A673 (cell line): Measurements from ENCODE around the gene LAD1. TPM values are rescaled to one million over a fixed set of nuclear protein-coding genes. Genes with fewer than 3 reads are reported as not detected.

Source experiments
- BruUV-seq: library from RNA; stranded (reverse); fragments of 400-500 nt; replicated peaks from 2 replicates; lab custom pipeline; 2021; lab: Mats Ljungman, UMichigan
- CTCF ChIA-PET: fragments of 300-600 bp; sonication (Branson Sonifier 250); formaldehyde crosslinking; loops from one replicate; lab custom pipeline; 2022; ENCODE audit warnings: antibody characterized with exemption; lab: Charles Lee
- POLR2A ChIA-PET: fragments of 300-600 bp; sonication (Branson Sonifier 250); formaldehyde crosslinking; loops from one replicate; lab custom pipeline; 2022; ENCODE audit warnings: antibody characterized with exemption; ENCODE audit not compliant: low non-redundant PET; lab: Charles Lee
- DNase-seq: peaks from one replicate; pipeline ENCODE4 v3.0.0-alpha.2; 2015; ENCODE audit warnings: low spot score
- H3K27ac ChIP-seq: fragments of 200-600 bp; sonication (generic); 2 replicates; pipeline ENCODE4 v1.5.1; 2016; ENCODE audit warnings: mixed run types, low read depth, mild to moderate bottlenecking, mixed read lengths, antibody characterized with exemption, low read length; ENCODE audit not compliant: poor library complexity, severe bottlenecking
- H3K27me3 ChIP-seq: fragments of 200-600 bp; sonication (generic); replicated peaks from 2 replicates; pipeline ENCODE4 v1.6.1; 2017; ENCODE audit warnings: mixed run types, low read depth, mild to moderate bottlenecking, mixed read lengths, antibody characterized with exemption, low read length; ENCODE audit not compliant: insufficient read depth, poor library complexity
- H3K36me3 ChIP-seq: fragments of 200-600 bp; sonication (generic); 2 replicates; pipeline ENCODE4 v1.6.1; 2016; ENCODE audit warnings: mixed run types, mild to moderate bottlenecking, mixed read lengths, antibody characterized with exemption, low read length; ENCODE audit not compliant: insufficient read depth, poor library complexity, severe bottlenecking
- H3K4me1 ChIP-seq: fragments of 200-600 bp; sonication (generic); 2 replicates; pipeline ENCODE4 v1.6.1; 2017; ENCODE audit warnings: mixed run types, mild to moderate bottlenecking, mixed read lengths, antibody characterized with exemption, low read length; ENCODE audit not compliant: insufficient read depth, poor library complexity, severe bottlenecking
- H3K4me3 ChIP-seq: fragments of 200-600 bp; sonication (generic); 2 replicates; pipeline ENCODE4 v1.5.1; 2016; ENCODE audit warnings: low read depth, mixed run types, mild to moderate bottlenecking, mixed read lengths, low read length; ENCODE audit not compliant: poor library complexity, severe bottlenecking
- H3K9me3 ChIP-seq: fragments of 200-600 bp; sonication (generic); 2 replicates; pipeline ENCODE4 v1.6.1; 2016; ENCODE audit warnings: mixed run types, low read depth, mild to moderate bottlenecking, mixed read lengths, antibody characterized with exemption, low read length; ENCODE audit not compliant: poor library complexity, severe bottlenecking
- CTCF ChIP-seq: fragments of 300-800, 200-600 bp; sonication (generic); conservative IDR thresholded peaks from 2 replicates; pipeline ENCODE4 v1.5.1; 2017; ENCODE audit warnings: low read depth, mild to moderate bottlenecking, antibody characterized with exemption, low read length, moderate library complexity, mixed read lengths
- EZH2 ChIP-seq: fragments of 200-600 bp; sonication (generic); IDR thresholded peaks from 2 replicates; pipeline ENCODE4 v1.6.1; 2017; ENCODE audit warnings: borderline replicate concordance, low read depth, mild to moderate bottlenecking, mixed read lengths, antibody characterized with exemption, low read length; ENCODE audit not compliant: poor library complexity, severe bottlenecking
- intact Hi-C: fragments of 100-400 bp; cut with micrococcal nuclease; formaldehyde crosslinking; loops from one replicate; pipeline ENCODE4 v1.10.0; 2022; ENCODE audit not compliant: unreplicated experiment
- total RNA-seq: library from RNA; stranded (reverse); gene quantifications from 2 replicates; pipeline ENCODE4 v1.2.3, GENCODE V29; 2021

LAD1 gene
- total RNA-seq, 1 experiment from 2014 or later = not detected

- no peak for DNase-seq
- Histone ChIP-seq H3K4me1 (peaks cover 26% of the 10 kb centered on the region), H3K27me3 (no peaks in the 10 kb centered on the region), H3K36me3 (no peaks in the 10 kb centered on the region), H3K9me3 (no peaks in the 10 kb centered on the region), H3K4me3 (no peak overlapping the region), H3K27ac (no peak overlapping the region)
- POLR2A ChIA-PET = interaction anchor here (0.6 kb wide), 1 partner anchor 65 kb away, joined by 6 read pairs; no protein-coding TSS in a partner anchor
- TF ChIP-seq CTCF = no peak
- TF ChIP-seq EZH2 = no peak
- CTCF ChIA-PET = no interaction called here
- intact Hi-C loops = no loop called here
- BruUV-seq = no TSS peak
Measured at GRCh38 chr1:201350361-201350725, 48.8 kb downstream of the LAD1 start.

GRCh38 chr1:201349092-201349491, 50.0 kb downstream of the LAD1 start:
- H3K36me3 ChIP-seq = no peaks in the 10 kb centered on the region
- H3K27me3 ChIP-seq = no peaks in the 10 kb centered on the region
- POLR2A ChIA-PET = no interaction called here
- BruUV-seq = no TSS peak
- H3K4me3 ChIP-seq = no peak overlapping the region
- H3K9me3 ChIP-seq = no peaks in the 10 kb centered on the region
- intact Hi-C loops = loop anchor here (5.0 kb wide), 2 partner anchors 82 to 97 kb away; no protein-coding TSS in a partner anchor
- CTCF ChIA-PET = interaction anchor here (0.7 kb wide), 1 partner anchor 588 kb away, joined by 3 read pairs; no protein-coding TSS in a partner anchor
- TF ChIP-seq CTCF (no peak), EZH2 (no peak)
- H3K4me1 ChIP-seq = peaks cover 26% of the 10 kb centered on the region
- peak overlapping the region; percentile 24 for H3K27ac ChIP-seq
- no peak for DNase-seq

- H3K36me3 ChIP-seq = no peaks in the 10 kb centered on the region
- H3K4me1 ChIP-seq = peaks cover 26% of the 10 kb centered on the region
- DNase-seq = peak; percentile 87
- H3K27ac ChIP-seq = no peak overlapping the region
- no TSS peak for BruUV-seq
- H3K4me3 ChIP-seq = no peak overlapping the region
- CTCF ChIA-PET = interaction anchor here (0.6 to 3.7 kb wide), 8 partner anchors 13 to 587 kb away, joined by 3 to 16 read pairs (median 4); no protein-coding TSS in a partner anchor
- H3K27me3 ChIP-seq = no peaks in the 10 kb centered on the region
- H3K9me3 ChIP-seq = no peaks in the 10 kb centered on the region
- POLR2A ChIA-PET = interaction anchor here (0.6 kb wide), 1 partner anchor 15 kb away, joined by 3 read pairs; no protein-coding TSS in a partner anchor
- TF ChIP-seq CTCF = peak; percentile 86
- TF ChIP-seq EZH2 = no peak
- intact Hi-C loops = loop anchor here (5.0 kb wide), 2 partner anchors 81 to 96 kb away; no protein-coding TSS in a partner anchor
Measured at GRCh38 chr1:201348211-201348566, 50.9 kb downstream of the LAD1 start.
